Neural cell (in vitro differentiated cells): ENCODE results near the gene ZDHHC7. TPM values are rescaled to one million over a fixed set of nuclear protein-coding genes. Genes with fewer than 3 reads are reported as not detected.

Experiments used
- H2AFZ ChIP-seq: fragments of 200-600, 300-800 bp; sonication (generic), shearing (Covaris generic); 2 replicates; pipeline ENCODE4 v1.6.0; 2014; ENCODE audit warnings: low read depth, mild to moderate bottlenecking, antibody characterized with exemption, low read length, moderate library complexity
- H3F3A ChIP-seq: fragments of 200-600 bp; shearing (Covaris generic); 2 replicates; pipeline ENCODE4 v1.6.1; 2016; ENCODE audit warnings: mild to moderate bottlenecking, moderate library complexity, mixed read lengths, antibody characterized with exemption, low read length; ENCODE audit not compliant: insufficient read depth, poor library complexity, severe bottlenecking
- H3K27ac ChIP-seq: fragments of 200-600, 300-800 bp; sonication (generic), shearing (Covaris generic); 2 replicates; pipeline ENCODE4 v1.5.1; 2014; ENCODE audit warnings: mild to moderate bottlenecking, low read length, moderate library complexity
- H3K27me3 ChIP-seq: fragments of 300-800, 200-600 bp; sonication (generic), shearing (Covaris generic); 2 replicates; pipeline ENCODE4 v1.6.0; 2014; ENCODE audit warnings: mild to moderate bottlenecking, low read depth, low read length, moderate library complexity; ENCODE audit not compliant: insufficient read depth
- H3K36me3 ChIP-seq: fragments of 300-800, 200-600 bp; sonication (generic), shearing (Covaris generic); 2 replicates; pipeline ENCODE4 v1.5.1; 2014; ENCODE audit warnings: mild to moderate bottlenecking, antibody characterized with exemption, low read length, moderate library complexity; ENCODE audit not compliant: insufficient read depth
- H3K4me2 ChIP-seq: fragments of 300-800, 200-600 bp; sonication (generic), shearing (Covaris generic); 2 replicates; pipeline ENCODE4 v1.6.0; 2014; ENCODE audit warnings: mild to moderate bottlenecking, low read length
- H3K4me3 ChIP-seq: fragments of 300-800, 200-600 bp; sonication (generic), shearing (Covaris generic); 2 replicates; pipeline ENCODE4 v1.5.1; 2014; ENCODE audit warnings: mild to moderate bottlenecking, low read length, moderate library complexity
- H3K79me2 ChIP-seq: fragments of 200-600 bp; shearing (Covaris generic); replicated peaks from 2 replicates; pipeline ENCODE4 v1.6.0; 2014; ENCODE audit warnings: mild to moderate bottlenecking, low read length, moderate library complexity; ENCODE audit not compliant: insufficient read depth
- H3K9ac ChIP-seq: fragments of 300-800, 200-600 bp; sonication (generic), shearing (Covaris generic); 2 replicates; pipeline ENCODE4 v1.6.1; 2016; ENCODE audit warnings: mild to moderate bottlenecking, low read length, mixed read lengths
- H3K9me2 ChIP-seq: fragments of 200-600 bp; shearing (Covaris generic); 2 replicates; pipeline ENCODE4 v1.6.1; 2016; ENCODE audit warnings: mild to moderate bottlenecking, low read length, mixed read lengths; ENCODE audit not compliant: insufficient read depth
- H3K9me3 ChIP-seq: fragments of 200-600, 300-800 bp; sonication (generic), shearing (Covaris generic); 2 replicates; pipeline ENCODE4 v1.6.1; 2016; ENCODE audit warnings: mild to moderate bottlenecking, mixed run types, low read length, moderate library complexity, mixed read lengths
- H4K20me1 ChIP-seq: fragments of 200-600 bp; shearing (Covaris generic); 2 replicates; pipeline ENCODE4 v1.6.1; 2016; ENCODE audit warnings: mild to moderate bottlenecking, mixed run types; ENCODE audit not compliant: insufficient read depth
- EP300 ChIP-seq: fragments of 450-650 bp; conservative IDR thresholded peaks from 2 replicates; pipeline ENCODE4 v1.6.1; 2014; ENCODE audit warnings: antibody characterized with exemption, mild to moderate bottlenecking, moderate library complexity; ENCODE audit not compliant: poor library complexity, severe bottlenecking
- EZH2 ChIP-seq: fragments of 200-600, 300-800 bp; shearing (Covaris generic), sonication (generic); IDR thresholded peaks from 2 replicates; pipeline ENCODE4 v1.6.1; 2014; ENCODE audit warnings: antibody characterized with exemption, low read length, borderline replicate concordance, mild to moderate bottlenecking; ENCODE audit not compliant: insufficient read depth, poor library complexity, severe bottlenecking
- MXI1 ChIP-seq: fragments of 450-650 bp; conservative IDR thresholded peaks from 2 replicates; pipeline ENCODE4 v1.6.1; 2014; ENCODE audit warnings: antibody characterized with exemption, mild to moderate bottlenecking; ENCODE audit not compliant: poor library complexity, severe bottlenecking
- POLR2AphosphoS5 ChIP-seq: IDR thresholded peaks from 2 replicates; pipeline ENCODE4 v1.6.1; 2012
- RAD21 ChIP-seq: fragments of 450-650 bp; conservative IDR thresholded peaks from 2 replicates; pipeline ENCODE4 v1.6.1; 2014; ENCODE audit warnings: antibody characterized with exemption, mild to moderate bottlenecking, moderate library complexity
- REST ChIP-seq: IDR thresholded peaks from 2 replicates; pipeline ENCODE4 v1.6.1; 2012; ENCODE audit warnings: borderline replicate concordance
- SMC3 ChIP-seq: fragments of 450-650 bp; conservative IDR thresholded peaks from 2 replicates; pipeline ENCODE4 v1.6.1; 2014; ENCODE audit warnings: antibody characterized with exemption, mild to moderate bottlenecking, moderate library complexity; ENCODE audit not compliant: poor library complexity
- TAF1 ChIP-seq: IDR thresholded peaks from 2 replicates; pipeline ENCODE4 v1.6.1; 2012; ENCODE audit warnings: low read depth
- polyA plus RNA-seq: library from polyadenylated mRNA; depleted of rRNA; stranded (reverse); fragments of >200 nt; gene quantifications from 2 replicates; pipeline ENCODE4 v1.2.3, GENCODE V29; 2014
- TF ChIP-seq, protein P1 (sequence below): fragments of 450-650 bp; IDR thresholded peaks from 2 replicates; pipeline ENCODE4 v1.5.1; 2014; ENCODE audit warnings: antibody characterized with exemption, mild to moderate bottlenecking, moderate library complexity; ENCODE audit not compliant: poor library complexity, severe bottlenecking

Gene ZDHHC7
- polyA plus RNA-seq, 1 donor from 2014 or later, result 33.8 TPM

- Histone ChIP-seq H3K4me3 (no peak overlapping the region), H3K27me3 (no peaks in the 10 kb centered on the region), H2AFZ (no peak overlapping the region), H3K9me2 (no peaks in the 10 kb centered on the region), H3K9me3 (no peaks in the 10 kb centered on the region), H3K36me3 (no peaks in the 10 kb centered on the region), H3K27ac (no peak overlapping the region), H3K79me2 (no peaks in the 10 kb centered on the region), H3K9ac (no peak overlapping the region), H4K20me1 (no peaks in the 10 kb centered on the region), H3K4me2 (no peak overlapping the region), H3F3A (no peaks in the 10 kb centered on the region)
- TF ChIP-seq REST (no peak), EP300 (no peak), MXI1 (no peak), EZH2 (no peak), SMC3 (no peak), POLR2AphosphoS5 (no peak), RAD21 (no peak), TAF1 (no peak)
- TF ChIP-seq, protein P1, sequence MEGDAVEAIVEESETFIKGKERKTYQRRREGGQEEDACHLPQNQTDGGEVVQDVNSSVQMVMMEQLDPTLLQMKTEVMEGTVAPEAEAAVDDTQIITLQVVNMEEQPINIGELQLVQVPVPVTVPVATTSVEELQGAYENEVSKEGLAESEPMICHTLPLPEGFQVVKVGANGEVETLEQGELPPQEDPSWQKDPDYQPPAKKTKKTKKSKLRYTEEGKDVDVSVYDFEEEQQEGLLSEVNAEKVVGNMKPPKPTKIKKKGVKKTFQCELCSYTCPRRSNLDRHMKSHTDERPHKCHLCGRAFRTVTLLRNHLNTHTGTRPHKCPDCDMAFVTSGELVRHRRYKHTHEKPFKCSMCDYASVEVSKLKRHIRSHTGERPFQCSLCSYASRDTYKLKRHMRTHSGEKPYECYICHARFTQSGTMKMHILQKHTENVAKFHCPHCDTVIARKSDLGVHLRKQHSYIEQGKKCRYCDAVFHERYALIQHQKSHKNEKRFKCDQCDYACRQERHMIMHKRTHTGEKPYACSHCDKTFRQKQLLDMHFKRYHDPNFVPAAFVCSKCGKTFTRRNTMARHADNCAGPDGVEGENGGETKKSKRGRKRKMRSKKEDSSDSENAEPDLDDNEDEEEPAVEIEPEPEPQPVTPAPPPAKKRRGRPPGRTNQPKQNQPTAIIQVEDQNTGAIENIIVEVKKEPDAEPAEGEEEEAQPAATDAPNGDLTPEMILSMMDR, result no peak
Measured at GRCh38 chr16:85017151-85017550, 5.8 kb upstream of the ZDHHC7 start.

DNA sequence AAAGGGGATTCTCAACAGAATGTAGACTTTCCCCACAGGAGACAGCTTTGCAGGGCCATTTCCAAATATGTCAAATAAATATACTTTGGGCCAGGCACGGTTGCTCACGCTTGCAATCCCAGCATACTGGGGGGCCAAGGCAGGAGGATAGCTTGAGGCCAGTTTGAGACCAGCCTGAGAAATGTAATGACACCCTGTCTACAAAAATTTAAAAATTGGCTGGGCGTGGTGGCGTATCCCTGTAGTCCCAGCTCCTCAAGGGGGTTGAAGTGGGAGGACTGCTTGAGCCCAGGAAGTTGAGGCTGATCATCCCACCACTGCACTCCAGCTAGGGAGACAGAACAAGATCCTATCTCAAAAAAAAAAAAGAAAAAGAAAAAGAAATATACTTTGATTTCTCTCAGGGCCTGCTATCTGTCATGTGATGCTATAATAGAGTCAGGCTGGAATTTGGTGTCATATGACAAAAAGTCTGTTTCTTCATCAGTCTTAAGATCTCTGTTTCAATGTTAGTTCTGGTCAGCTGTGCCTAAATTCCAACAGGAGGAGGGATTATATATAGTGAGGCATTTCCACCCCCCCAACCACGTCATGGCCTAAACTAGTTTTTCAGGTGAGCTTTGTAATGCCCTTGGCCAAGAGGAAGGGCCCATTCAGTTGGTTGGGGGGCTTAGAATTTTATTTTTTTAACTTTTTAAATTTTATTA lies 4.3 kb upstream of the ZDHHC7 start:
- Histone ChIP-seq H3K9me3 (no peaks in the 10 kb centered on the region), H3K9me2 (no peaks in the 10 kb centered on the region), H3F3A (no peaks in the 10 kb centered on the region), H4K20me1 (no peaks in the 10 kb centered on the region), H3K36me3 (no peaks in the 10 kb centered on the region), H3K4me3 (no peak overlapping the region), H3K79me2 (peaks cover 4% of the 10 kb centered on the region), H3K4me2 (no peak overlapping the region), H3K27ac (no peak overlapping the region), H2AFZ (no peak overlapping the region), H3K27me3 (no peaks in the 10 kb centered on the region), H3K9ac (no peak overlapping the region)
- TF ChIP-seq REST (no peak), POLR2AphosphoS5 (no peak), EP300 (no peak), EZH2 (no peak), RAD21 (no peak), MXI1 (no peak), SMC3 (no peak), TAF1 (no peak)
- TF ChIP-seq, protein P1, result no peak
